ENCODE measurements around the gene GRK3.
"Not testable (repeated sequence)": the region's sequence is repeated elsewhere in the genome, so short reads cannot be mapped to it uniquely, and the experiment has no call there.

The GRK3 gene

GRCh38 chr22:25623851-25624250, 59.4 kb downstream of the GRK3 start:
- H3K27me3 ChIP-seq (ENCODE audit: control insufficient read depth in 1 of 2, insufficient read depth in 2 of 2, low read length in 2 of 2): no peaks in the 10 kb centered on the region
- no peak overlapping the region for H3K9ac ChIP-seq (ENCODE audit: low read depth in 1 of 2, low read length in 2 of 2)
- H3K4me3 ChIP-seq (ENCODE audit: low read depth in 1 of 2, low read length in 2 of 2): no peak overlapping the region
- no peaks in the 10 kb centered on the region for H3K9me3 ChIP-seq (ENCODE audit: control insufficient read depth in 1 of 2, low read length in 2 of 2)
- no peak overlapping the region for H3K27ac ChIP-seq (ENCODE audit: low read depth, low read length)
- H3K36me3 ChIP-seq (ENCODE audit: control insufficient read depth in 1 of 2, insufficient read depth in 2 of 2, low read length in 2 of 2): no peaks in the 10 kb centered on the region
- H3K4me1 ChIP-seq (ENCODE audit: control insufficient read depth in 1 of 2, insufficient read depth in 2 of 2, low read length in 2 of 2): no peaks in the 10 kb centered on the region

- no peak overlapping the region for H3K27ac ChIP-seq (ENCODE audit: low read depth, low read length)
- H3K27me3 ChIP-seq (ENCODE audit: control insufficient read depth in 1 of 2, insufficient read depth in 2 of 2, low read length in 2 of 2): no peaks in the 10 kb centered on the region
- no peak overlapping the region for H3K9ac ChIP-seq (ENCODE audit: low read depth in 1 of 2, low read length in 2 of 2)
- no peaks in the 10 kb centered on the region for H3K4me1 ChIP-seq (ENCODE audit: control insufficient read depth in 1 of 2, insufficient read depth in 2 of 2, low read length in 2 of 2)
- H3K4me3 ChIP-seq (ENCODE audit: low read depth in 1 of 2, low read length in 2 of 2): no peak overlapping the region
- no peaks in the 10 kb centered on the region for H3K36me3 ChIP-seq (ENCODE audit: control insufficient read depth in 1 of 2, insufficient read depth in 2 of 2, low read length in 2 of 2)
- H3K9me3 ChIP-seq (ENCODE audit: control insufficient read depth in 1 of 2, low read length in 2 of 2): no peaks in the 10 kb centered on the region
Observed at GRCh38 chr22:25624476-25624875, 60.0 kb downstream of the GRK3 start.

- H3K27ac ChIP-seq (ENCODE audit: low read depth, low read length); H3K9me3 ChIP-seq (ENCODE audit: control insufficient read depth in 1 of 2, low read length in 2 of 2); H3K4me1 ChIP-seq (ENCODE audit: control insufficient read depth in 1 of 2, insufficient read depth in 2 of 2, low read length in 2 of 2); H3K9ac ChIP-seq (ENCODE audit: low read depth in 1 of 2, low read length in 2 of 2); H3K4me3 ChIP-seq (ENCODE audit: low read depth in 1 of 2, low read length in 2 of 2); H3K27me3 ChIP-seq (ENCODE audit: control insufficient read depth in 1 of 2, insufficient read depth in 2 of 2, low read length in 2 of 2); H3K36me3 ChIP-seq (ENCODE audit: control insufficient read depth in 1 of 2, insufficient read depth in 2 of 2, low read length in 2 of 2): not testable (repeated sequence)
Observed at GRCh38 chr22:25625747-25626623, 61.5 kb downstream of the GRK3 start.

GRCh38 chr22:25626624-25626990, 62.1 kb downstream of the GRK3 start:
- Histone ChIP-seq H3K9me3 (ENCODE audit: control insufficient read depth in 1 of 2, low read length in 2 of 2) (no peaks in the 10 kb centered on the region), H3K27ac (ENCODE audit: low read depth, low read length) (no peak overlapping the region), H3K9ac (ENCODE audit: low read depth in 1 of 2, low read length in 2 of 2) (no peak overlapping the region), H3K4me1 (ENCODE audit: control insufficient read depth in 1 of 2, insufficient read depth in 2 of 2, low read length in 2 of 2) (no peaks in the 10 kb centered on the region), H3K36me3 (ENCODE audit: control insufficient read depth in 1 of 2, insufficient read depth in 2 of 2, low read length in 2 of 2) (no peaks in the 10 kb centered on the region), H3K27me3 (ENCODE audit: control insufficient read depth in 1 of 2, insufficient read depth in 2 of 2, low read length in 2 of 2) (no peaks in the 10 kb centered on the region), H3K4me3 (ENCODE audit: low read depth in 1 of 2, low read length in 2 of 2) (no peak overlapping the region)

GRCh38 chr22:25627271-25627852, 62.9 kb downstream of the GRK3 start:
- no peak overlapping the region for H3K9ac ChIP-seq (ENCODE audit: low read depth in 1 of 2, low read length in 2 of 2)

GRCh38 chr22:25628494-25628893, 64.0 kb downstream of the GRK3 start:
- Histone ChIP-seq H3K27ac (ENCODE audit: low read depth, low read length) (no peak overlapping the region), H3K9me3 (ENCODE audit: control insufficient read depth in 1 of 2, low read length in 2 of 2) (no peaks in the 10 kb centered on the region), H3K4me3 (ENCODE audit: low read depth in 1 of 2, low read length in 2 of 2) (no peak overlapping the region), H3K9ac (ENCODE audit: low read depth in 1 of 2, low read length in 2 of 2) (no peak overlapping the region), H3K36me3 (ENCODE audit: control insufficient read depth in 1 of 2, insufficient read depth in 2 of 2, low read length in 2 of 2) (no peaks in the 10 kb centered on the region), H3K4me1 (ENCODE audit: control insufficient read depth in 1 of 2, insufficient read depth in 2 of 2, low read length in 2 of 2) (no peaks in the 10 kb centered on the region), H3K27me3 (ENCODE audit: control insufficient read depth in 1 of 2, insufficient read depth in 2 of 2, low read length in 2 of 2) (no peaks in the 10 kb centered on the region)

More at GRCh38 chr22:25627271-25627852, 62.9 kb downstream of the GRK3 start:
- Histone ChIP-seq H3K27ac (ENCODE audit: low read depth, low read length) (no peak overlapping the region), H3K36me3 (ENCODE audit: control insufficient read depth in 1 of 2, insufficient read depth in 2 of 2, low read length in 2 of 2) (no peaks in the 10 kb centered on the region), H3K4me1 (ENCODE audit: control insufficient read depth in 1 of 2, insufficient read depth in 2 of 2, low read length in 2 of 2) (no peaks in the 10 kb centered on the region), H3K4me3 (ENCODE audit: low read depth in 1 of 2, low read length in 2 of 2) (no peak overlapping the region), H3K9me3 (ENCODE audit: control insufficient read depth in 1 of 2, low read length in 2 of 2) (no peaks in the 10 kb centered on the region), H3K27me3 (ENCODE audit: control insufficient read depth in 1 of 2, insufficient read depth in 2 of 2, low read length in 2 of 2) (no peaks in the 10 kb centered on the region)

- no peaks in the 10 kb centered on the region for H3K36me3 ChIP-seq (ENCODE audit: control insufficient read depth in 1 of 2, insufficient read depth in 2 of 2, low read length in 2 of 2)
- H3K27ac ChIP-seq (ENCODE audit: low read depth, low read length): no peak overlapping the region
- H3K9me3 ChIP-seq (ENCODE audit: control insufficient read depth in 1 of 2, low read length in 2 of 2): no peaks in the 10 kb centered on the region
- H3K27me3 ChIP-seq (ENCODE audit: control insufficient read depth in 1 of 2, insufficient read depth in 2 of 2, low read length in 2 of 2): no peaks in the 10 kb centered on the region
- no peak overlapping the region for H3K9ac ChIP-seq (ENCODE audit: low read depth in 1 of 2, low read length in 2 of 2)
- no peak overlapping the region for H3K4me3 ChIP-seq (ENCODE audit: low read depth in 1 of 2, low read length in 2 of 2)
- no peaks in the 10 kb centered on the region for H3K4me1 ChIP-seq (ENCODE audit: control insufficient read depth in 1 of 2, insufficient read depth in 2 of 2, low read length in 2 of 2)
Observed at GRCh38 chr22:25629613-25630012, 65.1 kb downstream of the GRK3 start.

- no peak overlapping the region for H3K27ac ChIP-seq (ENCODE audit: low read depth, low read length)
- H3K9ac ChIP-seq (ENCODE audit: low read depth in 1 of 2, low read length in 2 of 2): no peak overlapping the region
- H3K27me3 ChIP-seq (ENCODE audit: control insufficient read depth in 1 of 2, insufficient read depth in 2 of 2, low read length in 2 of 2): no peaks in the 10 kb centered on the region
- H3K9me3 ChIP-seq (ENCODE audit: control insufficient read depth in 1 of 2, low read length in 2 of 2): no peaks in the 10 kb centered on the region
- H3K4me1 ChIP-seq (ENCODE audit: control insufficient read depth in 1 of 2, insufficient read depth in 2 of 2, low read length in 2 of 2): no peaks in the 10 kb centered on the region
- H3K36me3 ChIP-seq (ENCODE audit: control insufficient read depth in 1 of 2, insufficient read depth in 2 of 2, low read length in 2 of 2): no peaks in the 10 kb centered on the region
- H3K4me3 ChIP-seq (ENCODE audit: low read depth in 1 of 2, low read length in 2 of 2): no peak overlapping the region
Observed at GRCh38 chr22:25630447-25630846, 66.0 kb downstream of the GRK3 start.

GRCh38 chr22:25636323-25636722, 71.8 kb downstream of the GRK3 start:
- Histone ChIP-seq H3K27ac (ENCODE audit: low read depth, low read length) (no peak overlapping the region), H3K9ac (ENCODE audit: low read depth in 1 of 2, low read length in 2 of 2) (no peak overlapping the region), H3K9me3 (ENCODE audit: control insufficient read depth in 1 of 2, low read length in 2 of 2) (peaks cover 0 to 7% of the 10 kb centered on the region in 2 donors), H3K4me3 (ENCODE audit: low read depth in 1 of 2, low read length in 2 of 2) (no peak overlapping the region), H3K4me1 (ENCODE audit: control insufficient read depth in 1 of 2, insufficient read depth in 2 of 2, low read length in 2 of 2) (no peaks in the 10 kb centered on the region), H3K27me3 (ENCODE audit: control insufficient read depth in 1 of 2, insufficient read depth in 2 of 2, low read length in 2 of 2) (no peaks in the 10 kb centered on the region), H3K36me3 (ENCODE audit: control insufficient read depth in 1 of 2, insufficient read depth in 2 of 2, low read length in 2 of 2) (no peaks in the 10 kb centered on the region)

GRCh38 chr22:25637032-25637431, 72.6 kb downstream of the GRK3 start:
- Histone ChIP-seq H3K27me3 (ENCODE audit: control insufficient read depth in 1 of 2, insufficient read depth in 2 of 2, low read length in 2 of 2) (no peaks in the 10 kb centered on the region), H3K9me3 (ENCODE audit: control insufficient read depth in 1 of 2, low read length in 2 of 2) (peaks cover 0 to 7% of the 10 kb centered on the region in 2 donors), H3K4me1 (ENCODE audit: control insufficient read depth in 1 of 2, insufficient read depth in 2 of 2, low read length in 2 of 2) (no peaks in the 10 kb centered on the region), H3K27ac (ENCODE audit: low read depth, low read length) (no peak overlapping the region), H3K36me3 (ENCODE audit: control insufficient read depth in 1 of 2, insufficient read depth in 2 of 2, low read length in 2 of 2) (no peaks in the 10 kb centered on the region), H3K4me3 (ENCODE audit: low read depth in 1 of 2, low read length in 2 of 2) (no peak overlapping the region), H3K9ac (ENCODE audit: low read depth in 1 of 2, low read length in 2 of 2) (no peak overlapping the region)
